Measurements from ENCODE around the gene GDF7. TPM values are rescaled to one million over a fixed set of nuclear protein-coding genes. Genes with fewer than 3 reads are reported as not detected.

The GDF7 gene
- total and polyA plus RNA-seq, 12 donors, result 0.10 to 1.2 (median 0.58) TPM

DNA sequence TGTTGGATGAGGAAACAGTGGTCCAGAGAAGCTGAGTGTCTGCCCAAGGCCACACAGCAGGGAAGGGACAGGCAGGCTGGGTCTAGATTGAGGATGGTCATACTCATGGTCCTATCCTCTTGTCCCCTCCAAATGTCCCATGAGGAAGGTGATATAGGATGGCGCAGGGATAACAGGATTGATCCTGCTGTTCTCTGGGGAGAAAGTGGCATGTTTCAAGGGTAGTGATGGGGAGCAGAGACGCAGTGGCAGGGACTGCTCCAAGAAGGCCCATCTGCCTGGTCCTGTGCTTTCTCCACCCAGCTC, 40.6 kb upstream of the GDF7 start:
- WGBS, 2 donors, result 95 to 97% methylated on average over 2 of the region's 2 CpGs
- Histone ChIP-seq H3K4me1 (peaks cover 17 to 66% (median 59%) of the 10 kb centered on the region in 9 donors), H3K36me3 (peaks cover 0 to 55% (median 0%) of the 10 kb centered on the region in 9 donors), H3K27me3 (no peaks in the 10 kb centered on the region), H3K9me3 (no peaks in the 10 kb centered on the region), H3K4me3 (peak overlapping the region in 1 of 10 donors; percentile 1), H3K27ac (peak overlapping the region; percentile 30 to 98 (median 86))
- ATAC-seq (no peak), DNase-seq (no peak)
- TF ChIP-seq, protein P1, sequence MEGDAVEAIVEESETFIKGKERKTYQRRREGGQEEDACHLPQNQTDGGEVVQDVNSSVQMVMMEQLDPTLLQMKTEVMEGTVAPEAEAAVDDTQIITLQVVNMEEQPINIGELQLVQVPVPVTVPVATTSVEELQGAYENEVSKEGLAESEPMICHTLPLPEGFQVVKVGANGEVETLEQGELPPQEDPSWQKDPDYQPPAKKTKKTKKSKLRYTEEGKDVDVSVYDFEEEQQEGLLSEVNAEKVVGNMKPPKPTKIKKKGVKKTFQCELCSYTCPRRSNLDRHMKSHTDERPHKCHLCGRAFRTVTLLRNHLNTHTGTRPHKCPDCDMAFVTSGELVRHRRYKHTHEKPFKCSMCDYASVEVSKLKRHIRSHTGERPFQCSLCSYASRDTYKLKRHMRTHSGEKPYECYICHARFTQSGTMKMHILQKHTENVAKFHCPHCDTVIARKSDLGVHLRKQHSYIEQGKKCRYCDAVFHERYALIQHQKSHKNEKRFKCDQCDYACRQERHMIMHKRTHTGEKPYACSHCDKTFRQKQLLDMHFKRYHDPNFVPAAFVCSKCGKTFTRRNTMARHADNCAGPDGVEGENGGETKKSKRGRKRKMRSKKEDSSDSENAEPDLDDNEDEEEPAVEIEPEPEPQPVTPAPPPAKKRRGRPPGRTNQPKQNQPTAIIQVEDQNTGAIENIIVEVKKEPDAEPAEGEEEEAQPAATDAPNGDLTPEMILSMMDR (IDR thresholded peaks at IDR 0.05), result no peak
- intact Hi-C loops (cut with DNase I), result no loop called here

DNA sequence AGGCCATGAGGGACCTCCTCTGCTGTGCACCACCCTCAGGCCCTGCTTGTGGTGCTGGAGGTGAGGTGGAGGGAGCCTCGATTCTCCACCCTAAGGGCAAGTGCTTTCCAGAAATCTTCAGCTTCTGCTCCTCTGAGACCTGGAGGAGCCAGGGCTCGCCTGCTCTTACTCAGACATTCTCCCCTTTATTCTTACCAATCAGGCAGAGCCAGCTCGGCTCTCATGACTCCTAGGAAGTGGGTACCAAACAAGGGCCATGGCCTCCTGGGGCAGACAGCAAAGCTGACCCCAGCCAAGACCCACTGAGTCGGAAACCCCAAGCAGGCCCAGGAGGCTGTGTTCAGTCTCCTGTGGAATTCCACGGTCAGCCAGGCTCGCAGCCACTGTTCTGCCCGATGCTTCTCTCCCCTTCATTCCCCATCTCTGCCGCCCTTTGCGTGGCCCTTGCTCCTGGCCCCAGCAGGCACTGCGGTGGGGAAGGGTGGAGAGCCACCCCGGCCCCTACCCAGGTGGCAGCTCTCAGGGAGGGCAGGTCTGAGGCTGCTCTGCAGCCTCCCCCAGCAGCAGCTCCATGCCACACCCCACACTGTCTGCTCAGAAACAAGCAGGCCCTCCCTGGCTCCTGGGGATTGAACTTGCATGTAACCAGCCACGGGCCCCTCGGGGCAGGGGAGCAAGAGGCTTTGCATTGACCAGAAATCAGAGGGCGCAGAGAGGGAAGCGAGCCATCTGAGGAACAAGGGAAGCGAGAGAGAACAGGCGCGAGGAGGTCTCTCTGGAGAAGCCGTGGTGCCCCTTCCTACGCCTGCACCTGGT, 40.0 kb upstream of the GDF7 start:
- DNase-seq, result no peak
- no peak for ATAC-seq
- intact Hi-C loops (cut with DNase I), result no loop called here
- Histone ChIP-seq H3K36me3 (peaks cover 0 to 50% (median under 1%) of the 10 kb centered on the region in 9 donors), H3K27me3 (no peaks in the 10 kb centered on the region), H3K27ac (peak overlapping the region; percentile 30 to 98 (median 86)), H3K4me3 (no peak overlapping the region), H3K9me3 (no peaks in the 10 kb centered on the region), H3K4me1 (peaks cover 17 to 61% (median 56%) of the 10 kb centered on the region in 9 donors)
- TF ChIP-seq, protein P1 (IDR thresholded peaks at IDR 0.05), result no peak
- 82 to 86% methylated on average over 20 of the region's 20 CpGs for WGBS, 2 donors

DNA sequence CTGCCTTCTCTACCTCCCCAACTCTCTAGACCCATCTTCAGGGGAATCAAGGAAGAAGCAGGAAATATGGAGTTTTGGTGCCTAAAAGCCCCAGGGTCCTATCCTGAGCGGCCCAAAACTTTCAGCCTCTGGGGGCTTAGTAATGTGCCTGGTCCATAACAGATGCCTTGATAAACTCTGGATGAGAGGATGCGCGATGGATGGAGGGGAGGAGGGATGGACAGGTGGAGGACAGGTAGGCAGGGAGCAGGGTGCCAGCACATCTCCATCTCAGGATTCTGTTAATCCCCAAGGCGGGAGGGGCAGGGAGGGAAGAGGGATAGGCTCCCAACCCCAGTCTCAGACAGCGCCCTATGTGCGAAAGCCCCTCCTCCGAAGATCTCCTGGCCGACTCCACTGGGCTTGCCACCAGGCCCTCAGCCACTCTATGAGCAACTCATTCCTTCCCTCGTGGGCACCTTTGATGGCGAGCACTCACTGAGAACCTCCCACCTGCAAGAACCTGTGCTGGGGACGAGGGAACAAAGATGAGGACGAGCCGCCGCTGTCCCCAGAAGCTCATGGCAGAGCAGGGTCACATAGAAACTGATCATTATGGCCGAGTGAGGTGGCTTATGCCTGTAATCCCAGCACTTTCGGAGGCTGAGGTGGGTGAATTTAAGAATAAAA, 39.1 kb upstream of the GDF7 start:
- DNase-seq (no peak), ATAC-seq (no peak)
- intact Hi-C loops (cut with DNase I), result no loop called here
- H3K36me3 ChIP-seq, result peaks cover 0 to 46% (median 5%) of the 10 kb centered on the region in 9 donors
- H3K4me1 ChIP-seq, result peaks cover 17 to 51% (median 47%) of the 10 kb centered on the region in 9 donors
- WGBS, 2 donors, result 93% methylated on average over 16 of the region's 16 CpGs
- TF ChIP-seq, protein P1 (IDR thresholded peaks at IDR 0.05), result no peak
- peak overlapping the region in 5 of 10 donors; percentile 85 to 98 (median 97) for H3K27ac ChIP-seq
- H3K4me3 ChIP-seq, result no peak overlapping the region
- no peaks in the 10 kb centered on the region for H3K9me3 ChIP-seq
- H3K27me3 ChIP-seq, result no peaks in the 10 kb centered on the region

DNA sequence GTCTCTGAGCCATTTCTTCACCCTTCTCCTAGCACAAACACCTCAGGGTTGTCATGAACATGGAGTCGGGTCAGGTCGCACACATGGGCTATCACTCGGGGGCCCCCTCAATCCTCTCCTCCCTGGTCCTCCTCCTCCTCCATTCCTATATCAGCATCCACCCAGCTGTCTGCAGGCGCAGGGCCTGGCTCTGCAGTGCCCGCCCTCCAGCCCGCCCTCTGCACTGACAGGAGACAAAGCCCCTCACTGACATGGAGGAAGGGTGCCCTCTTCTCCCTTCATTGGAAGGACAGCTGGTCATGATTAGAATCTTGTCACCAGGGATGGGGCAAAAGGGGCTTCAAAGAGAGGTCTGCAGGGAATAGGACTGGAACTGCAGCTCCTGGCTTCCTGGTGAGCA, 37.8 kb upstream of the GDF7 start:
- Histone ChIP-seq H3K27me3 (no peaks in the 10 kb centered on the region), H3K4me3 (no peak overlapping the region), H3K27ac (no peak overlapping the region), H3K9me3 (no peaks in the 10 kb centered on the region), H3K36me3 (peaks cover 0 to 39% (median 5%) of the 10 kb centered on the region in 9 donors), H3K4me1 (peaks cover 19 to 50% (median 43%) of the 10 kb centered on the region in 9 donors)
- intact Hi-C loops (cut with DNase I), result no loop called here
- WGBS, 2 donors, result 78 to 83% methylated on average over 6 of the region's 6 CpGs
- no peak for DNase-seq
- ATAC-seq, result no peak
- TF ChIP-seq, protein P1 (IDR thresholded peaks at IDR 0.05), result no peak
